ENCODE measurements around the gene PELO.

- TF ChIP-seq CTCF (optimal IDR thresholded peaks at IDR 0.05 in 1 of 3, IDR thresholded peaks at IDR 0.05 in 1 of 3, conservative IDR thresholded peaks at IDR 0.05 in 1 of 3; ENCODE audit: extremely low read depth in 1 of 3, insufficient read depth in 2 of 3, low read length in 3 of 3), result no peak
- no peak for TF ChIP-seq EZH2 (IDR thresholded peaks at IDR 0.05; ENCODE audit: low read length)
These were observed 17.3 kb upstream of the PELO start for GRCh38 chr5:52770287-52770939.
